Adipose tissue (tissue), 3 donors: ENCODE results near the gene JPH3. TPM values are rescaled to one million over a fixed set of nuclear protein-coding genes. Genes with fewer than 3 reads are reported as not detected.

Experiments used
- H3K27ac ChIP-seq: one replicate; pipeline ENCODE4 v1.5.1; 2013; ENCODE audit warnings: low read depth, low read length
- WGBS, 3 donors: extraction: QIAGEN DNeasy Blood & Tissue Kit; methylation state at CpG; one replicate each; pipeline ENCODE4 v1.1.7; 2013; 5-methylcytosine and 5-hydroxymethylcytosine counted together
- polyA plus RNA-seq, 3 donors: library from polyadenylated mRNA; stranded (reverse); fragments of 200-250 nt; gene quantifications; one replicate each; pipeline ENCODE4 v1.2.3, GENCODE V29; 2013
- donor health status: healthy with polysubstance abuse.
- donor health status: Bipolar disorder and iron deficiency.
- donor health status: healthy.

JPH3 gene
- polyA plus RNA-seq, 3 donors, result 0.07 to 0.17 TPM; not detected in 1

GRCh38 chr16:87684106-87684677 is 81.9 kb downstream of the JPH3 start:
- WGBS, 3 donors, result 65 to 79% (median 77%) methylated on average over 24 of the region's 24 CpGs
- no peak overlapping the region for H3K27ac ChIP-seq

GRCh38 chr16:87684711-87685404 is 82.5 kb downstream of the JPH3 start:
- 82 to 87% (median 86%) methylated on average over 30 to 35 of the region's 35 CpGs for WGBS, 3 donors
- H3K27ac ChIP-seq, result no peak overlapping the region

GRCh38 chr16:87685405-87685755 is 83.1 kb downstream of the JPH3 start:
- H3K27ac ChIP-seq, result no peak overlapping the region
- 83 to 89% (median 85%) methylated on average over 19 of the region's 19 CpGs for WGBS, 3 donors

GRCh38 chr16:87685766-87686165 is 83.5 kb downstream of the JPH3 start:
- no peak overlapping the region for H3K27ac ChIP-seq
- 65 to 77% (median 73%) methylated on average over 13 of the region's 13 CpGs for WGBS, 3 donors

- WGBS, 3 donors, result 69 to 75% (median 71%) methylated on average over 13 of the region's 13 CpGs
- no peak overlapping the region for H3K27ac ChIP-seq
These were observed 84.4 kb downstream of the JPH3 start for GRCh38 chr16:87686697-87687096.

- WGBS, 3 donors, result 61 to 65% (median 63%) methylated on average over 31 of the region's 31 CpGs
- no peak overlapping the region for H3K27ac ChIP-seq
These were observed 85.0 kb downstream of the JPH3 start for GRCh38 chr16:87687126-87687910.

- 75 to 86% (median 85%) methylated on average over 14 of the region's 14 CpGs for WGBS, 3 donors
- no peak overlapping the region for H3K27ac ChIP-seq
These were observed 85.8 kb downstream of the JPH3 start for GRCh38 chr16:87687998-87688529.

GRCh38 chr16:87688876-87689815 is 86.8 kb downstream of the JPH3 start:
- WGBS, 3 donors, result 86 to 89% (median 89%) methylated on average over 43 to 45 of the region's 45 CpGs
- H3K27ac ChIP-seq, result no peak overlapping the region

GRCh38 chr16:87689956-87690465 is 87.7 kb downstream of the JPH3 start:
- WGBS, 3 donors, result 91 to 93% (median 93%) methylated on average over 42 to 46 of the region's 46 CpGs
- H3K27ac ChIP-seq, result no peak overlapping the region

GRCh38 chr16:87690911-87691685 is 88.8 kb downstream of the JPH3 start:
- 56 to 64% (median 61%) methylated on average over 28 to 33 of the region's 33 CpGs for WGBS, 3 donors
- no peak overlapping the region for H3K27ac ChIP-seq

GRCh38 chr16:87691686-87692079 is 89.4 kb downstream of the JPH3 start:
- 59 to 65% (median 65%) methylated on average over 14 of the region's 14 CpGs for WGBS, 3 donors
- no peak overlapping the region for H3K27ac ChIP-seq

- WGBS, 3 donors, result 74 to 84% (median 81%) methylated on average over 7 of the region's 7 CpGs
- no peak overlapping the region for H3K27ac ChIP-seq
These were observed 89.9 kb downstream of the JPH3 start for GRCh38 chr16:87692176-87692575.

- no peak overlapping the region for H3K27ac ChIP-seq
- WGBS, 3 donors, result 79 to 89% (median 85%) methylated on average over 11 to 12 of the region's 12 CpGs
These were observed 90.4 kb downstream of the JPH3 start for GRCh38 chr16:87692756-87693155.

- WGBS, 3 donors, result 89 to 94% (median 93%) methylated on average over 16 of the region's 16 CpGs
- H3K27ac ChIP-seq, result no peak overlapping the region
These were observed 91.5 kb downstream of the JPH3 start for GRCh38 chr16:87693827-87694226.

- WGBS, 3 donors, result 85 to 90% (median 89%) methylated on average over 20 of the region's 20 CpGs
- H3K27ac ChIP-seq, result no peak overlapping the region
These were observed 92.3 kb downstream of the JPH3 start for GRCh38 chr16:87694441-87695125.

GRCh38 chr16:87695534-87695933 is 93.2 kb downstream of the JPH3 start:
- WGBS, 3 donors, result 90 to 94% (median 92%) methylated on average over 12 of the region's 12 CpGs

GRCh38 chr16:87696726-87697125 is 94.4 kb downstream of the JPH3 start:
- 82 to 88% (median 83%) methylated on average over 18 of the region's 18 CpGs for WGBS, 3 donors
- no peak overlapping the region for H3K27ac ChIP-seq

More at GRCh38 chr16:87695534-87695933, 93.2 kb downstream of the JPH3 start:
- H3K27ac ChIP-seq, result no peak overlapping the region
